Measurements from ENCODE around the gene SEPTIN10. TPM values are rescaled to one million over a fixed set of nuclear protein-coding genes. Genes with fewer than 3 reads are reported as not detected.
"Not testable (repeated sequence)": the region's sequence is repeated elsewhere in the genome, so short reads cannot be mapped to it uniquely, and the experiment has no call there.

The SEPTIN10 gene
- total RNA-seq, 1 donor from 2014 or later = 72.6 TPM

DNA sequence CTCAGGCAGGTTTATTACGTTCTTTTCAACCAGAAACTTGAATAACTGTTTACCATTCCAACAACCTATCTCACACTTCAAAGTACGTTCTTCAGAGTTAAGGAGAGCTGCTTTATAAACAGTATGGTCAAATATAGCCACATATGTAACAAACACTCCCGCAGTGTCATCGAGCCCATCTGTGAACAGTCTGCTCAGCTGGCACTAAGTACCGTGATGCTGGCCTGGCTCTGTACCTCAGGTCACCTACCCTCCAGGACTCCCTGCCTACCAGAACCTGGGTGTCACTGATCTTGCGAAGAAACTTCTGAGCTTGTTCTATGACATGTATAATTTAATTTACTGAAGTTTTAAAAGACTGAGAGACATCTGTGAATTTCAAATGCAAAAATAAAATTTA lies 71.4 kb downstream of the SEPTIN10 start:
- ATAC-seq = no peak

DNA sequence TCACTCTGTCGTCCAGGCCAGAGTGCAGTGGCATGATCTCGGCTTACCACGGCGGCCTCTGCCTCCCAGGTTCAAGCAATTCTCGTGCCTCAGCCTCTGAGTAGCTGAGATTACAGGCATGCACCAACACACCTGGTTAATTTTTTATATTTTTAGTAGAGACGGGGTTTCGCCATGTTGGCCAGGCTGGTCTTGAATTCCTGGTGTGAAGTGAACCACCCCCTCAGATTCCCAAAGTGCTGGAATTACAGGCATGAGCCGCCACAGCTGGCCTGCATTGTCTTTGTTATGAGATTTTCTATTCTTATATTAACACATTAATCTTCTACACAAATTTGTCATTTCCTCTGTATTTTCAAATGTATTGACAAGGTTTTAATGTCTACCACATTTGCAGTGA lies 75.2 kb downstream of the SEPTIN10 start:
- no peak for ATAC-seq

DNA sequence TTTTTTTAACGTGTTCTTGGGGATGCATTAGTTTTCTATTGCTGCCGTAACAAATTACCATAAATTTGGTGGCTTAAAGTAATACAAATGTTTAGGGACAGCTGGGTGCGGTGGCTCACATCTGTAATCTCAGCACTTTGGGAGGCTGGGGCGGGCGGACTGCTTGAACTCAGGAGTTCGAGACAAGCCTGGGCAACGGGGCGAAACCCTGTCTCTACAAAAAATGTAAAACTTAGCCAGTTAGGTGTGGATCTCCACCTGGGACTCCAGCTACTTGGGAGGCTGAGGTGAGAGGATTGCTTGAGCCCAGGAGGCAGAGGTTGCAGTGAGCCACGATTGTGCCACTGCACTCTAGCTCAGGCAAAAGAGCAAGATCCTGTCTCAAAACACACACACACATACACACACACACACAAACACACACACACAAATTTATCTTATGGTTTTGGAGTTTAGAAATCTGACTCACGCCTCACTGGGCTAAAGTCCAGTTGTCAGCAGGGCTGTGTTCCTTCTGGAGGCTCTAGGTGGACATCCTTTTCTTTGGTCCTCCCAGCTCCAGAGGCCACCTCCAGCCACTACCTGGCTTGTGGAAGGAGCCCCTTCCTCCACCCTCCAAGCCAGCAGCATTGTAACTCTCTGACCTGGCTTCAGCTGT lies 76.1 kb downstream of the SEPTIN10 start:
- ATAC-seq = no peak

DNA sequence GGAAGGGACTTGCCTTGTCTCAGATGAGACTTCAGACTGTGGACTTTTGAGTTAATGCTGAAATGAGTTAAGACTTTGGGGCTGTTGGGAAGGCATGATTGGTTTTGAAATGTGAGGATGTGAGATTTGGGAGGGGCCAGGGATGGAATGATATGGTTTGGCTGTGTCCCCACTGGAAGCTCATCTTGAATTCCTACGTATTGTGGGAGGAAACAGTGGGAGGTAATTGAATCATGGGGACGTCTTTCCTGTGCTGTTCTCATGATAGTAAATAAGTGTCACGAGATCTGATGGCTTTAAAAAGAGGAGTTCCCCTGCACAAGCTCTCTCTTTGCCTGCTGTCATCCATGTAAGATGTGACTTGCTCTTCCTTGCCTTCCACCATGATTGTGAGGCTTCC lies 77.2 kb downstream of the SEPTIN10 start:
- ATAC-seq = not testable (repeated sequence)

DNA sequence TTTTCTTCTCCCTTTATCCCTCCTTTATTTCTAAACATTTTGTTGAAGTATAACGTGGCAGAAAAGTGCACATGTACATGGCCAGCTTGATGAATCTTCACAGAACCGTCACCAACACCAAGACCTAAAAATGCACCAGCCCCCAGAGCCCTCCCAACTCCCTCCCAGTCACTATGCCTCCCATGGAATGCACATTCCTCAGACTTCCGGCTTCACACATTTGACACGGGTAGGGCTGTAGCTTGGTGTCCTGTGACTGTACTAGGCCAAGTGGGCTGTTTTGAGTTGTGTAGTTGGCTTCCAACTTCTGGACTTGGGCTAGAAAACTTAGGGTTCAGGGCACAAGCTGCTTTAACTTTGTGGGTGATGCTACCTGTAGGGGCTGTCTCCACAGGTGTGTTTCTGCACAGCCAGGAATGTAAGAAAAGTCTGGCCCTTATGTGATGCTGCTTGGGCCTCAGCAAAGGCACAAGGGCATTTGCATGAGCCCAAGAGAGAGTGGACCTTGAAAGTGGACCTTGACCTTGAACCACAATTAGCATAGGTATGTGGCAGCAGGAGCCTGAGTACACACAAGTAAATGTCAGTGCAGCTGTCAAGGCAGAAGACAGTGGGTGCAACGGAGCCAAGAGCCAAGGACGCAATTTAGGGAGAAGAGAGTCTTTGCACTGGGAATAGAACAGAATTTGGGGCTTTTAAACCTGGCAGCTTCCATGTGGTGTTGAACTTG lies 78.4 kb downstream of the SEPTIN10 start:
- ATAC-seq = no peak

GRCh38 chr2:109533823-109534222 lies 79.9 kb downstream of the SEPTIN10 start:
- peak; percentile 17 for ATAC-seq

GRCh38 chr2:109532728-109533076 lies 81.1 kb downstream of the SEPTIN10 start:
- ATAC-seq = no peak

GRCh38 chr2:109531896-109532727 lies 81.7 kb downstream of the SEPTIN10 start:
- no peak for ATAC-seq

- ATAC-seq = no peak
Measured at GRCh38 chr2:109531221-109531620, 82.5 kb downstream of the SEPTIN10 start.

DNA sequence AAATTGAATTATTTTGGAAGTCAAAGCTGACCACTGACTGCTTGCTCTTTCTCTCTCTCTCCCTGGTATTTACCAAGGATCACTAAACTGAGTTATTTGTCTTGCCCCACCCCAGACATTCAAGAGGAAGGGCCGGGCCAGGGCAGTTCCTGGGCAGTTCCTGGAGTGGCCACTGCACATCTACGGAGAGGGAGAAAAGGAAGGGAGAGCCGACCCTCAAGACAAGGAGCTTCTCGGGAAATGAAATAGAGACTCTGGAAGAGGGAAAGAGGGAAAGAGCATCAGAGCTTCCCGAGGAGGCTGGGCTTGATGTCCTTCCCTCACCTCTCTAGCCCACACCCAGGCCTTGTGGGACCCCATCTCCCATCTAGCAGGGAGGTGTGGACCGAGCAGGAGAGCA lies 83.1 kb downstream of the SEPTIN10 start:
- ATAC-seq = no peak

DNA sequence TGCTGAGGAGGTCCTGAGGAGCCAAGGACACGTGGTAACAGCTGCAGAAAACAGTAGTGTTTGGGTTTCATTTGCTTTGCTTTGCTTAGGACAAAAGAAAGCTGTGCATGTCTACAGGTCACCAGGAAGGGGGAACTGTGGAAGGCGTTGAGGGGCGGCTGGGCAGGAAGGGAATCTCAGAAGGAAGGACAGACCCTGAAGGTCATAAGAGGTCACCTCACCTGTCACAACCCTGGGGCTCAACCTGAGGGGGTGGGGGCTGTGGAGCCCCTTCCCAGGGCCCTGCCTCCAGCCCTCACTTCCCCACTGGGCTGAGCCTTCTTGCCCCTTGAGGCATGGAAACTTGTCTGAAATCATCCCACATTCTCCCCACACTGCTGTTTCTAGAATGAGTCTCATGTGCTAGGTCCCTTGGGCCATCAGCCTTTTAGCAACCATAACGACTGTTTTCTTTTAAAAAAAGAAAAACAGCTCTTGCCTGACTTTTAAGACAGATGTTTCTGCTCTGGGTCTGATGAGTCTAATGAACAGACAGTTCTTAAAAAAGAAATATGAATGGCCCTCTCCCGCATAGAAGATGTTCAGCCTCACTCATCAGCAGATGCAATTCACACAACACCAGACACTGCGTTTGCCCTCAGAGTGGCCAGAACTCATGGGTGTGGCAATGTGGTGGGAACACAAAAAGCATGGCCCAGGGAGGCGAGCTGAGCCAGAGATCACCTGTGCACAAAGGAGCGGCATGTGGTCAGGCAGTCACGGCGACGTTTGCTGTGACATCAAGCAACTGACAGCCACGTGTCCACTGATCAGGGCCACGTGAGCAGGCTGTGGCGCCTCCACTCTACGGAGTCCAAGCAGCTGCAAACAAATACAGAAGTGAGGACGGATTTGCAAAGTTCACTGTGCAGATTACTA lies 84.0 kb downstream of the SEPTIN10 start:
- no peak for ATAC-seq

DNA sequence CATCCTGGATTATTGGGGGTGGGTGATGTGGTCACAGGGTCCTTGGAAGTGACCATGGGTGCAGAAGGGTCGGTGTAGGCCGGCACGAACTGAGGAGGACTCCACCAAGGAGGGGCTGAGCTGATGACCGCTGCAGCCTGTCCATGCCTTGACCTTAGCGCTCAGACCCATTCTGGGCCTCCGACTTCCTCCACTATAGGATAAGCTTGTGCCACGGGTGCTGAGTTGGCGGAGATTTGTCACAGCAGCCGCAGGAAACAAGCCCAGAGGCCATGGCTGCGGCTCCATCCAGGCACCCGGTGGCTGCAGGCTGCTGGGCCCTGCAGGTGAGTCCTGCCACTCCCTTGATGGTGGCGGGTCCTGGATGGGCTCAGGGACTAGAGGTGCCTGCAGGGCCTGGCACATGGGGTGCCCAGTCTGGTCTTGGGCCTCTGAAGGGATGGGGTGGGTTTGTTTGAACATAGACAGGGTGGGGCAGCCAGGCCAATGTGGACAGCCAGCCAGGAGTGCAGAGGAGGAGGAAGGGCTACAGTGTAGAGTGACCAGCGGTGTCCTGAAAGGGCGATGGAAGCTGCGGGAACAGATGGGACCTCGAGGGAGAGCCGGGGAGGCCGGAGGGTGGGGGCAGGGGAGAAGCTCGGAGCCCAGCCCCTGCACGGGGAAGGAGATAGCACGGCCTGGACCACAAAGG lies 84.8 kb downstream of the SEPTIN10 start:
- ATAC-seq = no peak

DNA sequence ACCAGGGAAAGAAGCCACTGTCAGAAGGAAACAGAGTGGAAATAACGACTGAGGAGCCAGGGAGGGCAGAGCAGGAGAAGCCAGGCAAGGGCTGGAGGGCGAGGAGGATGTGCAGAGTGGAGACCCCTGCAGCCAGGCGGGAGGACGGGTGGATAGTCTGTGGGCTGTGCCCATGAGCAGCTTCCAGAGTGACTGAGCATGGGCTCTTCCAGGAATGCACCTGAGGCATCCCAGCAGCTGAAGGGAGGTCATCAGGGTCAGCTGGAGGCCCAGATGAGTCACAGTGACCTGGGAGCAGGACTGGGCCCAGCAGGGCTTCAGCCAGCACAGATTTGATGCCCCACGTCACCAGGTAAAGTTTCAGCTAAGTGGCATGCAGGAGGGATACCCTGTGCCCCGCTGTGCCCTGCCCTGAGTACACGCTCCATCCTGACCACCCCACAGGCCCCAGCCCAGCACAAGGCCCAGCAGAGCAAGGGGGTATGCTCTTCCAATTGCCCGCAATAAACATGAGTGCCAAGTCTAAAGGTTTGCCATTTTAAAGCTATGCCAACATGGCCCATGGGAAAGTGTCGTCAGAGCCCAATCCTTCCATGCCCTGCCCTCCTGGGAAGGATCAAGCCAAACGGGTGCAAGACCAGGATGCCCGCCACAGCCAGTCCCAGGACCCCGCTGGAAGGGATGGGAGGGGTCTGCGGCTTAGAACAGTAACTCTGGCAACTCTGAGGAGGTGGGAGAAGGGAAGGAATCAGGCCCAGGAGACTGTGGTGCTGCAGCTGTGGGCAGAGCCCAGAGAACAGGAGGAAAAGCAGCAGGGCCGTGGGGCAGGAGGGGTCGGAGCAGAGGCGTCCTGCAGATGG lies 85.7 kb downstream of the SEPTIN10 start:
- no peak for ATAC-seq

DNA sequence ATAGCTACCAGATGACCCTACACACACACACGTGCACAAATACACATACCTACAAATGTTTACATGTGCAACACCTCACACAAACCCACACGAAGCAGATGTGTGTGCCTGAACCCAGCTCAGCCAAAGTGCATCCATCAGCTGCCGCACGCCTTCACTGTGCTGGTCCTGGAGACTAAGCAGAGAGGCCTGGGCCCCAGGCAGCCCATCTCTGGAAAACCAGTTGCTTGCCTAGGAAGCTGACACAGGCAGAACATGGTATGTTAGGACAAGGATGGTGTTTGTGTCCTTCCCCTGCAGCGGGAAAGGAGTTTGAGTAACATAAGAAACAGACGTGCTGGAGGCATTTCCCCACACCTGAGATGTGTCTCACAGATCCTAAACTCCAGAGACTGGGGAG lies 86.7 kb downstream of the SEPTIN10 start:
- ATAC-seq = no peak

DNA sequence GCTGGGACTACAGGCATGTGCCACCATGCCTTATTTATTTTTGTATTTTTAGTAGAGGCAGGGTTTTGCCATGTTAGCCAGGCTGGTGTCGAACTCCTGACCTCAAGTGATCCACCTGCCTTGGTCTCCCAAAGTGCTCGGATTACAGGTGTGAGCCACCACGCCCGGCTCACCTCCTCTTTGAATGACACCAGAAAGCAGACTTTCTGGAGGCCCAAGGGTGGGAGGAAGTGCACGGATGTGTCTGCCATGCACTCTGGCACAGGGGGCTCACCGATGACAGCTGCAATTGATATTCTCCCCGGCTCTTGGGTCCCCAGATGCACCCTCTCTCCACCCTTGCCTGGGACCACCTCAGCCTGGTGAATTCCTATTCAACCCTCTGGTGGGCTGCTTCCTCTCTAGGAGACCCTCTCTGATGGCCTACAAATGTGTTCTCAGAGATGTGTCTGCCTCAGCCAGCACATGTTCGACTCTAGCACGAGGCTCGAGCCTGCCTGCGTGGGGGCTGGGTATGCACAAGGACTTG lies 87.3 kb downstream of the SEPTIN10 start:
- no peak for ATAC-seq

GRCh38 chr2:109525836-109526235 lies 87.9 kb downstream of the SEPTIN10 start:
- ATAC-seq = no peak

DNA sequence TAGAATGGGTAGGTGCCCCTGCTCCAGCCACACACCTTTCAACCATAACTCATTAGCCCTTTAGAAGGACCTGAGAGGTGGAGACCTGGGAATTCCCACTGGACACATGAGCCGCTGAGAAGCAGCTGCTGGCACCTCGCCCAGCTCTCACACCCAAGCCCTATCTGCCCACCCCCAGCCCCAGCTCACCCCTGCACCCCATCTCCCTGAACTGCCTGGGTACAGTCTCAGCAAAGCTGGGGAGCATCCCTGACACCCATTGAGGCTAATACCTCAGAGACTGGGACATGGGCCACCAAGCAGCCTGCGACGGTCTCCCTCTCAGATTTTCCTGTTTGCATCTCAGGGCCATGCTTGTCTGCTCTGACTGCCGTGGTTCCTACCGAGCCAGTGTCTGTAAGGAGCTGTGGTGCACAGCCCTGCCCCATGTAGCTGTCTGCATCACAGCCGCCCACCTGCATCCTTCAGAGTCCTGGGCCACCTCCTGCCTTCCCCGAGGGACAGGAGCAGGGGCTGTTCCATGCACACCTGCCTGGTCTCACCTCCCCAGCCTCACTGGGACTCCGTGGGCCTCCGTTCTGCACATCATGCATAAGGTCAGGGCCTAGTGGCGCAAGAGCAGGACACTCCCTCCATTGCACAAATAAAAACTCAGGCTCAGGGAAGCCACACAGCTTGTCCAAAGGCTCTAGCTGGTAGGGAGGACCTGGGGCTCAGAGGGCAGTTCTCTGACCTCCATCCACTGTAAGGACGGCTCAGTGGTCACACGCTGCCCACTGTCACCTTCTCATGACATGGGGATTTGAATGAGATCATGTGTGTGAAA lies 90.0 kb downstream of the SEPTIN10 start:
- ATAC-seq = peak; percentile 17

DNA sequence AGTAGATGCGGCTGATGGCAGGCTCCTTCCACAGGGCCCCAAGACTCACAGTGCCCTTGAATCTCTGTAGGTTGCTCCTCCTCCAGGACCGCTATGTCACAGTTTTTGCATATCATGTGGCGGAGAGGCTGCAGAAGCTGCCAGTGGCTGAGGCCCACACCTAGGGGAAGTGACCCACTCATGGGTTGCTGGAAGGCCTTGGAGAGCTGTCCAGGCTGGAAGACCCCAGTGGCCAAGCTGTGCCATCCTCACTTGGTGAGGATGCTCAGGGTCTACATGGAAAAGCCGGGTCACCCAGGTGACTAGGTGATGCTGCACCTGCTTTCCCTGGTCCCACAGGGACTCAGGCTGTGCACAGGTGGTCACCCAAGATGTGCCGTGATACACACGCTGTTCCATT lies 90.6 kb downstream of the SEPTIN10 start:
- ATAC-seq = no peak

GRCh38 chr2:109522063-109522374 lies 91.7 kb downstream of the SEPTIN10 start:
- ATAC-seq = no peak
